WI38 (cell line): ENCODE data around the gene OAT.

Experiments
- H3K4me3 ChIP-seq: 2 replicates; pipeline ENCODE4 v1.5.1; 2011; ENCODE audit warnings: low read depth, mild to moderate bottlenecking, control low read depth, low read length
- TF ChIP-seq, protein P1 (sequence below): IDR thresholded peaks from 2 replicates; pipeline ENCODE4 v1.5.1; 2012; ENCODE audit warnings: low read depth, mild to moderate bottlenecking, control low read depth, low read length

The OAT gene

DNA sequence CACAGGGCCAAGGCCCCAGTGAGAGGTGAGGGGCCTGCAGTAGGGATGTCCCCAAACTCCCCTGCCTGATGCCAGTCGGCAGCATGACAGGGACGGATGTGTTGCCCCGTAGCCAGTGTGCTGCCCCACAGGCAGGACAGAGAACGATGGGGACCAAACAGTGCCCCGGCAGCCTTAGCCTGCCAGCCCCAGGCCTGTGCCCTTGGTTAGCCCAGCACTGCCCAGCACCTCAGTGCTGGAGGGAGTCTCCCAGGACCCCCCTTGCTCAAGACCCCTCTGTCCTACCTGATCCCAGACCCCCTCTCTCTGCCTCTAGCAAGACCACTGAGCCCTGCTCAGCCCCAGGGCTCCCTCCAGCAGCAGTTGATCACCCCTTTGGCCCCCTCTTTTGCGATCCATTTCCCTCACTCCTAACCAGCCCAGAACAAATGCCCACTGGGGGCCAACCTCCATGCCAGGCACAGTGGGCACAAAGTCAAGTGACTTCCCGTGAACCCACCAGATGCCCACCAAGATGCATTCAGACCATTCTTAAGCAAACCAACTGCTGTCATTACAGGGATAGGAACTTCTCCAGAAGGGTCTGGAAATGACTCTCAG lies 34.0 kb downstream of the OAT start:
- no peak overlapping the region for H3K4me3 ChIP-seq
- TF ChIP-seq, protein P1, sequence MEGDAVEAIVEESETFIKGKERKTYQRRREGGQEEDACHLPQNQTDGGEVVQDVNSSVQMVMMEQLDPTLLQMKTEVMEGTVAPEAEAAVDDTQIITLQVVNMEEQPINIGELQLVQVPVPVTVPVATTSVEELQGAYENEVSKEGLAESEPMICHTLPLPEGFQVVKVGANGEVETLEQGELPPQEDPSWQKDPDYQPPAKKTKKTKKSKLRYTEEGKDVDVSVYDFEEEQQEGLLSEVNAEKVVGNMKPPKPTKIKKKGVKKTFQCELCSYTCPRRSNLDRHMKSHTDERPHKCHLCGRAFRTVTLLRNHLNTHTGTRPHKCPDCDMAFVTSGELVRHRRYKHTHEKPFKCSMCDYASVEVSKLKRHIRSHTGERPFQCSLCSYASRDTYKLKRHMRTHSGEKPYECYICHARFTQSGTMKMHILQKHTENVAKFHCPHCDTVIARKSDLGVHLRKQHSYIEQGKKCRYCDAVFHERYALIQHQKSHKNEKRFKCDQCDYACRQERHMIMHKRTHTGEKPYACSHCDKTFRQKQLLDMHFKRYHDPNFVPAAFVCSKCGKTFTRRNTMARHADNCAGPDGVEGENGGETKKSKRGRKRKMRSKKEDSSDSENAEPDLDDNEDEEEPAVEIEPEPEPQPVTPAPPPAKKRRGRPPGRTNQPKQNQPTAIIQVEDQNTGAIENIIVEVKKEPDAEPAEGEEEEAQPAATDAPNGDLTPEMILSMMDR = no peak

- H3K4me3 ChIP-seq = no peak overlapping the region
- TF ChIP-seq, protein P1 = no peak
Observed at GRCh38 chr10:124384172-124384571, 34.6 kb downstream of the OAT start.

DNA sequence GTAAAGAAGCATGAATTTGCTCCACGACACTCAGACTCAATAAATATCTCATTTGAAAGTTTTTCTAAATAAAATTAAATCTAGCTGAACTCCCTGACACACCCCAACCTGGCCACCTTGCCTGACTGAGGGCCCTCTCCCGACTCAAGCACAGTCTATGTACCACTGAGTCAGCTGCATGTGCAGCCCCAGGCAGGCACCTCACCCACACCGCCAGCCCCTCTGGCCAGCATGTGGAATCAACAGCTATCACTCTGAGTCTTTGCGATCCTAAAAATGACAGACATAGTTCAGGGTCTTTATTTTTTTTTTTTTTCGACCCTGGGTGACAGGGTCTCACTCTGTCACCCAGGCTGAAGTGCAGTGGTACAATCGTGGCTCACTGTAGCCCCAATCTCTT lies 35.2 kb downstream of the OAT start:
- TF ChIP-seq, protein P1 = no peak
- no peak overlapping the region for H3K4me3 ChIP-seq

GRCh38 chr10:124381011-124381611 lies 37.6 kb downstream of the OAT start:
- TF ChIP-seq, protein P1 = no peak
- H3K4me3 ChIP-seq = no peak overlapping the region

DNA sequence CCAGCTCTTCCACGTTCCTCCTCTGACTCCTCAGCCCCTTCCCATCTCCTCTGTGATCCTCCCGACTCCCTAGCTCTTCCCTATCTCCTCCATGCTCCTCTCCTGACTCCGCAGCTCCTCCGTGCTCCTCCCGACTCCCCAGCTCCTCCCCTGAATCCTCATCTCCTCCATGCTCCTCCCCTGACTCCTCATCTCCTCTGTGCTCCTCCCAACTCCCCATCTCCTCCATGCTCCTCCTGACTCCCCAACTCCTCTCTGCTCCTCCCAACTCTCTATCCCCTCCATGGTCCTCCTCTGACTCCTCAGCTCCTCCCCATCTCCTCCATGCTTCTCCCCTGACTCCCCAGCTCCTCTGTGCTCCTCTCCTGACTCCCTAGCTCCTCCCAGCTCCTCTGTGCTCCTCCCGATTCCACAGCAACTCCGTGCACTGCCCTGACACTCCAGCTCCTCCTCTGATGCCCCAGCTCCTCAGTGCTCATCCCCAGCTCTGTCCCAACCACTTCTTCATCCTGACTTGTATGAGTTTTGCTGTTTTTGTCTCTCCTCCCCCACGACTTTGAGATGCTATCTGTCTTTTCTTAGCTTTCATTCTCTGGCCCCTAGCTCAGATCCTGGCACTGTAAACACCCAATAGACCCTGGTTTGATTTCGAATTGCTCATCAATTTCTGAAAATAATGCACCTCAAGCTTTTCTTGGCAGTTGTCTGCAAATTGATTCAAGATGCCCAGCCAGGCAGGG lies 38.3 kb downstream of the OAT start:
- TF ChIP-seq, protein P1 = no peak
- no peak overlapping the region for H3K4me3 ChIP-seq

DNA sequence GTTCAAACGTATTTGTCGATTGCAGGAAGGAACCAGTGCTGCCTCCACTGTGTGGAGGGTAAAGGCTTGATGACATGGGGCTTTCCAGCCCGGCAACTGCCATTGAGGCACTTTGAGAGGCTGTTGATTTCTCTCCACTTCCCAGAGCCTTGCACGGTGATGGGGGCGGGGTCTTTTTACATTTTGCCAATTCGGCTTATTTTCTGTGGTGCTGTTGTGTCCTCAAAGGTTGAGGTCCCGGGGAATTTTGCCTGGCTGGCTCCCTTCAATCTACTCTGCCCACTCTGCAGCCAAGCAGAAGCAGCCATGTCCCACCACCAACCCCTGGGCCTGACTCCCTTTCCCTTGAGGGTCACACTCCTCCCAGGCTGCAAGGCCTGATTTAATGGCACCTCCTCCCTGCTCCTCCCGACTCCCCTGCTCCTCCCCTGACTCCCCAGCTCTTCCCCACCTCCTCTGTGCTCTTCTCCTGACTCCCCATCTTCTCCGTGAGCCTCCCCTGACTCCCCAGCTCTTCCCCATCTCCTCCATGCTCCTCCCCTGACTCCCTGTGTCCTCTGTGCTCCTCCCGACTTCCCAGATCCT lies 39.0 kb downstream of the OAT start:
- TF ChIP-seq, protein P1 = no peak
- no peak overlapping the region for H3K4me3 ChIP-seq

GRCh38 chr10:124378881-124379471 lies 39.7 kb downstream of the OAT start:
- H3K4me3 ChIP-seq = no peak overlapping the region
- TF ChIP-seq, protein P1 = no peak
